ENCODE results near the gene GPATCH4. TPM values are rescaled to one million over a fixed set of nuclear protein-coding genes. Genes with fewer than 3 reads are reported as not detected.

The GPATCH4 gene
- total RNA-seq: 15.9 TPM
- long read RNA-seq, transcript GPATCH4-202 (7 exons, 934 nt): minor isoform, 14 of 37 reads
- long read RNA-seq, transcript GPATCH4-201 (8 exons, 1,972 nt): major isoform, 18 of 37 reads
- long read RNA-seq, partial matches to known transcripts: 0 of 37 reads
- long read RNA-seq, other reads (novel, unspliced or antisense): 3 of 37 reads

DNA sequence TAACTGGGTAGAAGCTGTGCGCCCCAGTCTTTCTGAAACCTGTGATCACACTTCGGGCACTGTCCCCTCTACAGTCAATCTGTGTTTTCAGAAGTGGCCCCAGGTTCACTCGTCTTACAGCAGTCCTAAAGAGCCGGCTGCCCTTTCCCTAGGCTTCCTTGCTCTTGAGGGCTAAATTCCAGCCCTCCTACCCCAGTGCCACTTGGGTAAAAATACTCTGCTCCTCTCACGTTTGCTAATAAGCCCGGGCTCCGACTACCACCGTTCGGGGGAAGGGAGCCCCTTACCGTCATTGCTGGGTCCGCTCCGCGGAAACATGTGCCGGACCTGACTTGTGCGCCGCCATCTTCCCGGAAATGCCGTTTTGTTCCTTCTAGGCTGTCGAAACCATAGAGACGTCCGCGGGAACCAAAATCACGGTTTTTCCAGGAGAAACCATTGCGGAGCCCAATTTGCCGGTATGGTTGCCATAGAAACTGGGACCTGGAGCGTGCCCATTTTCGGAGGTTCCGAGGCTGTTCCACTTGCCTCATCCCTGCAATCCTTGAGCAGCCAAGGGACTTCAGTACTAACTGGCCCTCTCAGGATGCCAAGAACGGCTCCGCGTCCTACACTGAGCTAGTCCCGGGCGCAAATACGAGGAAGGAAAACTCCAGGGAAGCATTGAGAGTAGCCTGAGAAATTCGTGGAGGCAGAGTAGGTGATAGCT lies at the start of gene GPATCH4:
Gene GPATCH4 (minus strand): TSS at position 358 of the 709 bp plus-strand sequence.
- intact Hi-C loops (cut with DNase I): no loop called here

DNA sequence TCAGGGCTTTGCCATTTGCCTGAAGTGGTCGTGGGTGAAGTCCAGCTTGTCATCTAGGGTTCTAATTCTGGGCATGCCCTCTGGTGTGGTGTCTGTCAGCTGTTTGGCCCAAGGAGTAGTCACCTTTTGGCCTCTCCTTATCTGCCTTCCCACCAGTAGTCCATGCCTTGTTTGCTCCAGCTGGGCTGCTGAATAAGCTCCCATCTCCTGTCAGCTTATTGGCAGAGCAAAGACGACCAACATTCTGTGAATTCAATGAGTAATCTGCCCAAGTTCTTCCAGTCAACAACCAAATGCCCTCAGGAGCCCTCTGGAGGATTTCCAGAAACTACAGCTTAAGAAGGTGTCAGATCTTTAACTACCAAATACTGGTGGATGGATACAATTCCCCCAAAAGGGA lies 47.7 kb upstream of the GPATCH4 start:
- intact Hi-C loops (cut with DNase I): loop anchor here (5.0 kb wide), 1 partner anchor 33 kb away; no protein-coding TSS in a partner anchor
- DNase-seq (no peak), ATAC-seq (ENCODE audit: poor library complexity) (no peak)

More for the DNA sequence above, at the start of gene GPATCH4:
- DNase-seq: peak; percentile 83
- ATAC-seq (ENCODE audit: poor library complexity): peak; percentile 92

DNA sequence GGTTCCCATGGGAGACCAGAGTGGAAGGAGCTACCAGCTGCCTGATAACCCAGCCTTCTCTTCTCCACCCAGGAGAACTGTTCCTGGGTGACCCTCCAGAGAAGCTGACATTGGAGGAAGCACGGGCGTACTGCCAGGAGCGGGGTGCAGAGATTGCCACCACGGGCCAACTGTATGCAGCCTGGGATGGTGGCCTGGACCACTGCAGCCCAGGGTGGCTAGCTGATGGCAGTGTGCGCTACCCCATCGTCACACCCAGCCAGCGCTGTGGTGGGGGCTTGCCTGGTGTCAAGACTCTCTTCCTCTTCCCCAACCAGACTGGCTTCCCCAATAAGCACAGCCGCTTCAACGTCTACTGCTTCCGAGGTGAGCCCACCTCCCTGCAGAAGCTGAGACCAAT lies 47.2 kb upstream of the GPATCH4 start:
- intact Hi-C loops (cut with DNase I): loop anchor here (5.0 kb wide), 1 partner anchor 34 kb away; no protein-coding TSS in a partner anchor
- ATAC-seq (ENCODE audit: poor library complexity) (no peak), DNase-seq (no peak)

DNA sequence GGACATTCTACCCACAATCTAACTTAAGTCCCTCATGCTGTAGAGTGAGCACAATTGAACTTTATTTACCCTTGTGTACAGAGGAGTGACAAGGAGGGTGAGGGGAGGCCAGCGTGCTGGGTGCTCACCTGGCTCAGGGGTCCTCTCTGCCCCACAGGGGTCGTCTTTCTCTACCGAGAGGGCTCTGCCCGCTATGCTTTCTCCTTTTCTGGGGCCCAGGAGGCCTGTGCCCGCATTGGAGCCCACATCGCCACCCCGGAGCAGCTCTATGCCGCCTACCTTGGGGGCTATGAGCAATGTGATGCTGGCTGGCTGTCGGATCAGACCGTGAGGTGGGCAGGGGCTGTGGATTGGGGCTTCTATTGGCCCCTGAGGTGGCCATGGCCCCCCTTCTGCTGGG lies 46.1 kb upstream of the GPATCH4 start:
- intact Hi-C loops (cut with DNase I): loop anchor here (5.0 kb wide), 1 partner anchor 35 kb away; no protein-coding TSS in a partner anchor
- ATAC-seq (ENCODE audit: poor library complexity) (no peak), DNase-seq (no peak)

DNA sequence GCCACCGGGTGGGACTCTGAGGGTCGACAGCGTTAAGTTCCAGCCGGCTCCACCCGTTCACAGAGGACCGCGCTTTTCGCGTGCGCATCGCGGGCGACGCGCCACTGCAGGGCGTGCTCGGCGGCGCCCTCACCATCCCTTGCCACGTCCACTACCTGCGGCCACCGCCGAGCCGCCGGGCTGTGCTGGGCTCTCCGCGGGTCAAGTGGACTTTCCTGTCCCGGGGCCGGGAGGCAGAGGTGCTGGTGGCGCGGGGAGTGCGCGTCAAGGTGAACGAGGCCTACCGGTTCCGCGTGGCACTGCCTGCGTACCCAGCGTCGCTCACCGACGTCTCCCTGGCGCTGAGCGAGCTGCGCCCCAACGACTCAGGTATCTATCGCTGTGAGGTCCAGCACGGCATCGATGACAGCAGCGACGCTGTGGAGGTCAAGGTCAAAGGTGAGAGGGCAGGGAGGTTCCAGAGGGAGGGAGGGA lies 45.5 kb upstream of the GPATCH4 start:
- ATAC-seq (ENCODE audit: poor library complexity) (no peak), DNase-seq (no peak)
- intact Hi-C loops (cut with DNase I): loop anchor here (5.0 kb wide), 1 partner anchor 36 kb away; no protein-coding TSS in a partner anchor

DNA sequence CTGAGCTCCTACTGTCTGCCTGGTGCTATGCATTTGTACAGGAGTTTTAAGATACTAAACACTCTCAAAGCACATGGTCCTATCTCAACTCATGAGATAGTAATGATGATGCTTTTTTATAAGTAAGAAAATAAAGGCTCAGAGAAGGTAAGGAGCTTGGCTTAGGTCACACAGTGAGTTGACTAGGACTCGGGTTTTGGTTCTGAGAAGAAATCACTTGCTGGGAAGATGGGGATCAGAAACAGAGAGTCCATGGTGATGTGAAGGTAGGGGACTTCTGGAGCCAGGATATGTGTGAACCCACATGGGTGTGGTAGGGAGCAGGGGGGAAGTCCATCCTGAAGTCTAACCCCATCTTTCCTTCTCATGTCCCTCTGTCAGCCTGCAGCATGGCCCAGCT lies 44.4 kb upstream of the GPATCH4 start:
- DNase-seq: no peak
- no peak for ATAC-seq (ENCODE audit: poor library complexity)
- intact Hi-C loops (cut with DNase I): loop anchor here (5.0 kb wide), 1 partner anchor 37 kb away; no protein-coding TSS in a partner anchor

DNA sequence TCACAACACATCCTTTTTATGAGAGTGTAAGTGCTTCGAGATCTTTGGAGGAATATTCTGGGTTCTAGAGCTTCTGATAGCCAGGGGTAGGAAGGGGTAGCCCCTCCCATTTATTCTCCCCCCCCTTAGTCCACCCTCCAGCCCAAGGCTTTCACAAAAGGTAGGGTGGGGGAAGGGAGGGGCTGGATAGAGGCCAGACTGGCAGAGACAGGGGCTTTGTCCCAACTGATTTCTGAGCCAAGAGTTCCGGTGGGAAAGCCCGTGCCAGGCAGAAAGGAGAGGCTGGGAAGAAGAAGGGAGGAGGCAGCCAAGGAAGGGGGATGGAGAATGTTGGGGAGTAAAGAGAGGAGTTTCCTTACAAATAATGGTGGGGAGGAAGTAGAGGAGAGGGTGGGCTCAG lies 43.8 kb upstream of the GPATCH4 start:
- ATAC-seq (ENCODE audit: poor library complexity) (no peak), DNase-seq (no peak)
- intact Hi-C loops (cut with DNase I): loop anchor here (5.0 kb wide), 1 partner anchor 37 kb away; no protein-coding TSS in a partner anchor

DNA sequence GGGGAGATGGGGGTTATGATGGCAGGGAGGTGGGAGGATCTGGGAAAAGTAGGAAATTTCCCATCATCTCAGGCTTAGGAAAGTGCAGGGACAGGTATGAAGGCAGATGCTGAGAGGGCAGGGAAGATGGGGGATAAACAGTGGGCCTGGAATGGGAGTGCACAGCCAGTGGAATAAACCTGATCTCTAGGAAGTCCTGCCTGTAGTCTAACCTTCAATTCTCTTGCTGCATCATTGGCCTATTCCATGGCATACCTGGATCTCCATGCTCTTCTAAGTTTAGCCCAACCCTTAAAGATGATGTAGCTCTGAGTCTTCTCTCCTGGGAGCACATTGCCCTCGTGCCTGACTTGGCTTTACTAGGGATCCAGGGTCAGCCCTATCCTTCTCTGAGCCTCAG lies 43.4 kb upstream of the GPATCH4 start:
- ATAC-seq (ENCODE audit: poor library complexity) (no peak), DNase-seq (no peak)
- intact Hi-C loops (cut with DNase I): loop anchor here (5.0 kb wide), 1 partner anchor 38 kb away; no protein-coding TSS in a partner anchor

DNA sequence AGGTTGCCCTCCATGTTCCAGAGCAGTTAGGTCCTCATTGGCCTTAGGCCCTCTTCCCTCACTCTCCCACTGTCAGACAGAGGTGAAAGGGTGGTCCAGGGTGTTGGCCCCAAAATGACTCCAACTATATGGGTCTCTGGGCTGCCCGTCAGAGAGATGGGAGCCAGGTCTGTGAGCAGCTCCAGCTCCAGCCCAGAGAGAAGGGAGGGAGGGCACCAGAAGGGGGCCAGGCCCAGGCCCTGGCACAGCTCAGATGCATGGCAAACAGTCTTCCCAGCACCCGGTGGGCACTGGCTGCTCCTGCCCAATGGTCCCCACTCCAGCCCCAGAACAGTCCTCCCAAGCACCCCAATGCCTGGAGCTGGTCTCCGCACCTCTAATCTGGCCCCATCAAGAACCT lies 42.9 kb upstream of the GPATCH4 start:
- ATAC-seq (ENCODE audit: poor library complexity) (no peak), DNase-seq (no peak)
- intact Hi-C loops (cut with DNase I): no loop called here

DNA sequence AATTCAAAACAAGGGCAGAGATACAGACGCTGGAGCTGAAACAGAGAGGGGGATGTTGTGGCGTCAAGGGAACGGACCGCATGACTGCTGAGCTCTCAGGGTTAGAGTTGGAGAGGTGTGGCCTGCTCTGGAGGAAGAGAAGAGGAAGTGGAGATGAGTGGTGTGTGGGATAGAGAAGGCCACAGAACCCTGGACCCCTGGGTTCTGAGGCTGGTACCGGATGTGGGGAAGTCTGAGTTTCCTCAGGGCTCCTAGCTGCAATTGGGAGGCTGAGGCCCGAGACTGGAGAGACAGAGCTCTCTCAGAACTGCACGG lies 42.5 kb upstream of the GPATCH4 start:
- DNase-seq (no peak), ATAC-seq (ENCODE audit: poor library complexity) (no peak)
- intact Hi-C loops (cut with DNase I): no loop called here

DNA sequence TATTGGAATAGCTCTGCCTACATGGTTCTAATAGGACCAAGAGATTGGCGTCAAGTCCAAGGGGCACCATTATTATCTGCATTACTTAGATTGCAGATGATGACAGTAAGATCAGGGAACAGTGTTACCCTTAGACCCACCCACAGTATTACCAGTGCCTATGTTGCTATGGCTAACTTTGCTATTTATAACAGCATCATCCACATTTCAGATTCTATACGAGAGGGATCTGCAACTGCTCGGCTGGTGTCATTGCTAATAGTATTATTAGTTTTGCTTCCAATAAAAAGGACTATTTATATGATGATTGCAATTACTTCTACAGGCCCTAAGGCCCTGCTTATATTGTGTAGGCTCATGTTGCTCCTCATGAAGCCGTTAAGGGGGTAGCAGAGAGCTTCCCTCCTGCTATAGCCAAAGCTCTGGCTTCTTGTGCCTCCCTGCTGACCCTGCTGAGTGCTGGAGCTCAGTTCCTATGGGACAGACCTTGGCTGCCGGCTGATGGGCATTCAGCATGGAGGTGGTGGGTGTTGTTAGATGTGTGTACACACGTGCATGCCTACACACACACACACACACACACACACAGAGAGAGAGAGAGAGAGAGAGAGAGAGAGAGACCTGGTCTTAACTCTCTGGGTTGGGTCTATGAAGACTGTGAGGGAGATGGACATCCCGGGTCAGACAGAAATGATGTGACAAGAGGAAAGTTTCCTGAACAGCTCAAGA lies 41.9 kb upstream of the GPATCH4 start:
- DNase-seq (no peak), ATAC-seq (ENCODE audit: poor library complexity) (no peak)
- intact Hi-C loops (cut with DNase I): no loop called here

DNA sequence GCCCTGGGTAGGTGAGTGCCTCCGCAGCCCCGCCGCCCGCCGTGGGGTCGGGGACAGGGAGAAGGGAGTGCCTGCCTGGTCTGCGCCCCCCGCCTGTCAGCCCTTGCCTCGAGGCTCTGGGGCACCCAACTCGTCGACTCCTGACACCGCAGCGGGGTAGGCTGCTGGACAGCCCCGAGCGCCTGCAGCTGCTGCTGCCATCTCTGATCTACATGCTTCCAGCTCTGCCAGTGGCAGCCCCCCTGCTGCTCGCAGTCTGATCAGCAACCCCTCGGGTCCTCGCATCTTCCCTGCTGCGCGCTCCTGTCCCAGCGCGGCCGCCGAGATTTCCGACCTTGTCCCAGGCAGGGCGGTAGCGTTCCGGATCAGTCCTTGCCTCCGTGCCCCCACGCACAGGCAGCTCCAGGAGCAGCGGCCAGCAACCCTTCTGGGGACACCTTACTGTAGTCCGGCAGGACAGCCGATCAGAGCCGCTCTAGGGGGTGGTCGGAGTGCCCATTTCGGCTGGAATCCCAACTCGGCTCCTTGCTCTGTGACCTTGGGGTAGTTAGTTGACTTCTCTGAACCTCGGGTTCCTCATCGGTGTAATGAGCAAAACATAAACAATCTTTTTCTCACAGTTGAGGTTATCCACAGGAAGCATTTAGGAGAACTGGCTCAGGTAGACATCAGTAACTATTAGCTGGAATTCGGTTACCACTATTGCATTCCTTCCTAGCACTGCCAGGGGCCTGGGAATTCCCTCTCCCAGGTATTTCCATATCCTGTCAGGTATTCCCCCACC lies 41.2 kb upstream of the GPATCH4 start:
- ATAC-seq (ENCODE audit: poor library complexity) (peak; percentile 23), DNase-seq (no peak)
- intact Hi-C loops (cut with DNase I): no loop called here

DNA sequence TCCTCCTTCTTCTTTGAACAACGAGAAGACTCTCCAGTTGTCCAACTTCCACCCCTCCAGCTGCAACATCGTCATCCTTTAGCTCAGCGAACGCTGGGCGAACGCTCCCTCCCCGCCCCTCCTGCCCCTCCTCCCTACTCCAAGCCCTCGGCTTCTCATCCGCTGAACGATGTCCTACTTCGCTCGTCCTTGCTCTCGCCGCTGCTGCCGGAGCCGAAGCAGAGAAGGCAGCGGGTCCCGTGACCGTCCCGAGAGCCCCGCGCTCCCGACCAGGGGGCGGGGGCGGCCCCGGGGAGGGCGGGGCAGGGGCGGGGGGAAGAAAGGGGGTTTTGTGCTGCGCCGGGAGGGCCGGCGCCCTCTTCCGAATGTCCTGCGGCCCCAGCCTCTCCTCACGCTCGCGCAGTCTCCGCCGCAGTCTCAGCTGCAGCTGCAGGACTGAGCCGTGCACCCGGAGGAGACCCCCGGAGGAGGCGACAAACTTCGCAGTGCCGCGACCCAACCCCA lies 40.5 kb upstream of the GPATCH4 start, which contains the start of gene BCAN:
Gene BCAN (plus strand): TSS at position 357 of the 504 bp plus-strand sequence. CDS start 3,938 bp downstream, outside the sequence.
- peak; percentile 67 for ATAC-seq (ENCODE audit: poor library complexity)
- DNase-seq: no peak
- intact Hi-C loops (cut with DNase I): no loop called here

DNA sequence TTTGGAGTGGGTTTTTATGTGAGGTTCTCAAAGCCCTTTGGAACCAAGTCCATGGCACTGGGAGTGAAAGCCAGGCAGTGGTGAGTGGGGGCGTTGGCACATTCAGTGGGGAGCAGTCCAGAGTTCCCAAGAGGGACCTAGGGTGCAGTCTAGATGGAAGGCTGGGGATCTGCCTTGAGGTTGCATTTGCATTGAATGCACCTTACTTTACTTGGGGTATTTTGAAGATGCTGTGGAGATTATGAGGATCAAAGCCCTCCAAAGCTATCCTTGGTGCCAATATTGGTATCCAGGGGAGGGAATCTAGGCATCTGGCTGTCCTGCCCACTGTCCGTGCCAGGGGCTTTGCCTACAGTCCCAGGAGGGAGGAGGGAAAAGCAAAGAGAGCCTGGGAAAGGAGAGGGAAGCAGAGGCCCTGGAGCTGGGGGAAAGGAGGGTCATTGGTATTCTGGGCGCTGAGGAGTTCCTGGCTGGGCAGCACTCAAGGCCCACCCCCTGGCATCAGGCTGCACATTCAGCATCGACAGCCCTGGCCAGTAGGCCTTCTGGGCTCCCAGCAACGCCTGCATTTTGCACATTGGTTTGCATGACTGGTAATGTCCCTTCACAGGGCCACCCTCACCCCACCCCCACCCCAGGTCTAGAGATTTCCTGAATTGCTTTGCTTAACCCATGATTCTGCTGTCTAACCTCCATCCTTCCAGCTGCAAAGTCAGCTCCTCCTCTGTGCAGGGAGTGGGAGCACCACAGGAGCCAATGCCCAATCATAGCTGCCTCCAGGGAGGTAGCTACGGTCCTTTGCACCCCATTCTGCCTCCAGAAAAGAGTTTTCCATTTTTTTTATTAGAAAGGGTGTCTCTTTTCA lies 39.8 kb upstream of the GPATCH4 start:
- DNase-seq: no peak
- no peak for ATAC-seq (ENCODE audit: poor library complexity)
- intact Hi-C loops (cut with DNase I): no loop called here

DNA sequence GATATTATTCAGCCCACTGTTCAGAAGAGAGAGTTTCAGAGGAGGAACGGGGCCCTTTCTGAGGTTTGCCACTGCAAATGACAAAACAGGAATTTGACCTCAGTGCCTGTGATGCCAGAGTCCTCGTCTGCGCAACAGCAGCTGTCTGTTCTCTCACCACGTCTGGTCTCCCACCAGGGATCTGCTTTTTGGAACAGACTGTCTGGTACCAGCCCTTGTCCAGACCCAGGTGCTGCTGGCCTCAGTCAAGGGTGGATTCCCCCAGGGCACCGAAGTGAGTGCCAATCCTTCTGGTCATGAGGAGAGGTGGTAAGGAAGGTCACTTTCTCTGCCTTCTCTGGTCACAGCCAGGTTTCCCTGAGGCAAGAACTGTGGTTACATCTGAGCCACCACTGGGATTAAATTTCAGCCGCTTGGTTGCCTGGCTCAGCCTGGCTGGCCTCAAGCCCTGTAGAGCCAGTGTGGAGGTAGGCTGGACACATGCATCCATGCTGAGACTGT lies 38.4 kb upstream of the GPATCH4 start:
- DNase-seq (no peak), ATAC-seq (ENCODE audit: poor library complexity) (no peak)
- intact Hi-C loops (cut with DNase I): no loop called here

DNA sequence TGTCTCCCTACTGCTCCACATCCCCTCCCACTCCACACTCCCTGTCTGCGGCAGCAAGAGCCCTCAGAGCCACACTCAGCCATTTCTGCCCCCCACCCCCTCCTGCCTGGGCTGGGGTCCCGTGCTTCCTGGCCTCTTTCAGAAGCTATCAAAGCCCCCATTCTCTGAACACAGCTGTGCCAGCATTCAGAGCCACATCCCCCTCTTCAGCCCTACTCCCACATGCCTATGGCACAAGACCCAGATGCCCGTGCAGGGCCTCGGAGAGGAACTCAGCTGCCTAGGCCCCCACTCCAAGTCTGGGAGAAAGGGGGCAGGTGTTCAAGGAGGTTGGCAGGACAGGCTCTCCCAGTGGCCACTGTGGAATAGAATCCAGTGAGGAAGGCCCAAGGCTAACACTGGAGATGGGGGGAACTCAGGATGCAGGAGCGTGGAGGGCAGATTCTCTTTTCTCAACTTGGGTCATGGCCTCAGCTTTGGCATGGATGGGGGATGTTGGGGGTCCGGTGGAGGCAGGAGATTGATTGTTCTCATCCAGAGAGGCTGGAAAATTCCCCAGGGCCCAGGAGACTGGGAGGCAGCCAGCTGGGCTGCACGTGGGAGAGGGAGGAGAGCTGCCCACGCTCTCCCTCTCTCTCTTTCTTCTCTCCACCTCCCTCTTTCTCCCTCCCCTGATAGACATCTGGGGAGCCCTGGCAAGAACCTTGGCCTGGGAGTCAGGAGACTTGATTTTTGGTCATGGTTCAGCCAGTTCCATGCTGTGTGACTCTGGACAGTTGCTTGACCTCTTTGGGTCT lies 37.1 kb upstream of the GPATCH4 start:
- DNase-seq: no peak
- ATAC-seq (ENCODE audit: poor library complexity): no peak
- intact Hi-C loops (cut with DNase I): no loop called here

DNA sequence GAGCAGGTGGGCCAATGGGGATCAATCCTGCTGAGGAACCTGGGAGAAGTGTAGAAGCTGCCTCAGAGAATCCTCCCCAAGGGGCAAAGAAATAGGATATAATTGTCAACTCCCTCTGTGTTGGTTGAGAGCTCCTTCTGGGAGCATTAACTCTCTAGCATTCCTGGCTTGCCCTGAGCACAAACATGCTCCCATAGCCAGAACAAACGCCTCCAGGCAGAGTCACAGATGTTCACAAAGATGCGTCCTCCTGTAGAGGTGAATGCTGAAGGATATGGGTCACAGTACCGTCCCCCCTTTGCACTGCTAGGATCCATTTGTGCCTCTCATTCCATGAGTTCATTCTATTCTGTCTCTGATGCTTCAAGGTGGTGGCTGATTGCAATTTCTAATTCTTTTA lies 31.1 kb upstream of the GPATCH4 start:
- DNase-seq: no peak
- intact Hi-C loops (cut with DNase I): no loop called here
- no peak for ATAC-seq (ENCODE audit: poor library complexity)
